Suprapubic skin (tissue), 4 donors: ENCODE data around the gene PNP. TPM values are rescaled to one million over a fixed set of nuclear protein-coding genes. Genes with fewer than 3 reads are reported as not detected.
"Not testable (repeated sequence)": the region's sequence is repeated elsewhere in the genome, so short reads cannot be mapped to it uniquely, and the experiment has no call there.

Experiments
- DNase-seq, 2 donors: peaks; one replicate each; pipeline ENCODE4 v3.0.0-alpha.2; 2019; ENCODE audit warnings: low spot score in 2 of 2
- H3K27ac ChIP-seq: fragments of 200-600 bp; sonication (generic); one replicate; pipeline ENCODE4 v1.5.1; 2019
- H3K27me3 ChIP-seq: fragments of 200-600 bp; sonication (generic); one replicate; pipeline ENCODE4 v1.5.1; 2019
- H3K36me3 ChIP-seq: fragments of 200-600 bp; sonication (generic); one replicate; pipeline ENCODE4 v1.5.1; 2019
- H3K4me1 ChIP-seq: fragments of 200-600 bp; sonication (generic); one replicate; pipeline ENCODE4 v1.5.1; 2019
- H3K4me3 ChIP-seq: fragments of 200-600 bp; sonication (generic); one replicate; pipeline ENCODE4 v1.5.1; 2019; ENCODE audit warnings: mild to moderate bottlenecking
- H3K9me3 ChIP-seq: fragments of 200-600 bp; sonication (generic); one replicate; pipeline ENCODE4 v1.5.1; 2019
- EP300 ChIP-seq: sonication (generic); formaldehyde crosslinking; IDR thresholded peaks from one replicate; pipeline ENCODE4 v1.6.1; 2017; ENCODE audit warnings: antibody characterized with exemption
- POLR2A ChIP-seq, 2 donors: fragments of 450-650 bp; IDR thresholded peaks; one replicate each; pipeline ENCODE4 v1.6.1; 2017; ENCODE audit warnings: antibody characterized with exemption in 2 of 2, mild to moderate bottlenecking in 2 of 2, moderate library complexity in 2 of 2
- POLR2AphosphoS5 ChIP-seq, 3 donors: sonication (generic); formaldehyde crosslinking; IDR thresholded peaks; one replicate each; pipeline ENCODE4 v1.6.1; 2017; ENCODE audit warnings: antibody characterized with exemption in 3 of 3
- WGBS: methylation state at CpG from one replicate; pipeline ENCODE4 v1.1.5; 2018; 5-methylcytosine and 5-hydroxymethylcytosine counted together
- total RNA-seq, 4 donors: library from RNA; depleted of rRNA; stranded (reverse); fragments of >200 nt; gene quantifications; one replicate each; pipeline ENCODE4 v1.1.0, GENCODE V29; 2016
- TF ChIP-seq, protein P1 (sequence below), 2 donors: fragments of 200-600 bp in 1 of 2; fragments of 450-650 bp in 1 of 2; sonication (generic) in 1 of 2; IDR thresholded peaks; one replicate each; pipeline ENCODE4 v1.5.1; 2016 to 2019; ENCODE audit warnings: antibody characterized with exemption in 2 of 2, mild to moderate bottlenecking in 1 of 2, moderate library complexity in 1 of 2

The PNP gene
- total RNA-seq, 4 donors from 2014 or later = 26.9 to 83.4 (median 52.9) TPM

DNA sequence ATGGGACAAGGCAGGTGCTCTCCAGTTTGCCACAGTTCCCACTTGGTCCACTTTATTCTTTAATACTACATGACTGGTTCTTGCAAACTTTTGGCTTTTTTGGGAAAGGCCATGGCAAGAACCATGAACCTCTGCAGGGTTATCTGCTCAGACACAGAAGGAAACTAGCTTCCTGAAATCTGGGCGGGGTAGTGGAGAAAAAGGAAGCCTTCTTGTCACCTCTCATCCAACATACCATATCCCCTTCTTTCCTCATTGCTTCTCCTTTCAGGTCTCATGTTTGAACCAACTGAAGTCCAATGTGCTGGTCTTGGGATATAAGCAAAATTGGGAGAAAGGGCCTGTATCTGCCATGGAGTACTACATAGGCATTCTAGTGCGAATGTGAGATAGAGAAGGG, 27.7 kb upstream of the PNP start:
- Histone ChIP-seq H3K36me3 (peaks cover 14% of the 10 kb centered on the region), H3K4me1 (peaks cover 2% of the 10 kb centered on the region), H3K4me3 (no peak overlapping the region), H3K27ac (no peak overlapping the region), H3K9me3 (no peaks in the 10 kb centered on the region), H3K27me3 (no peaks in the 10 kb centered on the region)
- WGBS = 88% methylated on average over 2 of the region's 2 CpGs
- DNase-seq = no peak
- TF ChIP-seq POLR2AphosphoS5 (IDR thresholded peaks at IDR 0.05) (no peak), POLR2A (IDR thresholded peaks at IDR 0.05) (no peak), EP300 (no peak)
- TF ChIP-seq, protein P1, sequence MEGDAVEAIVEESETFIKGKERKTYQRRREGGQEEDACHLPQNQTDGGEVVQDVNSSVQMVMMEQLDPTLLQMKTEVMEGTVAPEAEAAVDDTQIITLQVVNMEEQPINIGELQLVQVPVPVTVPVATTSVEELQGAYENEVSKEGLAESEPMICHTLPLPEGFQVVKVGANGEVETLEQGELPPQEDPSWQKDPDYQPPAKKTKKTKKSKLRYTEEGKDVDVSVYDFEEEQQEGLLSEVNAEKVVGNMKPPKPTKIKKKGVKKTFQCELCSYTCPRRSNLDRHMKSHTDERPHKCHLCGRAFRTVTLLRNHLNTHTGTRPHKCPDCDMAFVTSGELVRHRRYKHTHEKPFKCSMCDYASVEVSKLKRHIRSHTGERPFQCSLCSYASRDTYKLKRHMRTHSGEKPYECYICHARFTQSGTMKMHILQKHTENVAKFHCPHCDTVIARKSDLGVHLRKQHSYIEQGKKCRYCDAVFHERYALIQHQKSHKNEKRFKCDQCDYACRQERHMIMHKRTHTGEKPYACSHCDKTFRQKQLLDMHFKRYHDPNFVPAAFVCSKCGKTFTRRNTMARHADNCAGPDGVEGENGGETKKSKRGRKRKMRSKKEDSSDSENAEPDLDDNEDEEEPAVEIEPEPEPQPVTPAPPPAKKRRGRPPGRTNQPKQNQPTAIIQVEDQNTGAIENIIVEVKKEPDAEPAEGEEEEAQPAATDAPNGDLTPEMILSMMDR (IDR thresholded peaks at IDR 0.05) = no peak

DNA sequence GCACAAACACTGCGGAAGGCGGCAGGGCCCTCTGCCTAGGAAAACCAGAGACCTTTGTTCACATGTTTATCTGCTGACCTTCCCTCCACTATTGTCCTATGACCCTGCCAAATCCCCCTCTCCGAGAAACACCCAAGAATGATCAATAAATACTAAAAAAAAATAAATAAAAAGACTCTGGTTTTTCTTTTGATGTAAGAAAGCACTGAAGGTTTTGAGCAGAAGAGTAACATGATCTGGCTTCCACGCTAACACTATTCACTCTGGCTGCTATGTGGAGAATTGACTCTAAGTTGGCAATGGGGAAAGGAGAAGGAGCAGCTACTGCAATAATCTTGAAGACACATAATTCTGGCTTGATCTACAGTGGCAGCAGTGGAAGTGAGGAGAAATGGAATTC, 25.6 kb upstream of the PNP start:
- not testable (repeated sequence) for H3K4me1 ChIP-seq, H3K27ac ChIP-seq, H3K9me3 ChIP-seq, DNase-seq, H3K27me3 ChIP-seq, H3K4me3 ChIP-seq
- WGBS = 62% methylated on average over 4 of the region's 4 CpGs
- H3K36me3 ChIP-seq = peaks cover 36% of the 10 kb centered on the region

DNA sequence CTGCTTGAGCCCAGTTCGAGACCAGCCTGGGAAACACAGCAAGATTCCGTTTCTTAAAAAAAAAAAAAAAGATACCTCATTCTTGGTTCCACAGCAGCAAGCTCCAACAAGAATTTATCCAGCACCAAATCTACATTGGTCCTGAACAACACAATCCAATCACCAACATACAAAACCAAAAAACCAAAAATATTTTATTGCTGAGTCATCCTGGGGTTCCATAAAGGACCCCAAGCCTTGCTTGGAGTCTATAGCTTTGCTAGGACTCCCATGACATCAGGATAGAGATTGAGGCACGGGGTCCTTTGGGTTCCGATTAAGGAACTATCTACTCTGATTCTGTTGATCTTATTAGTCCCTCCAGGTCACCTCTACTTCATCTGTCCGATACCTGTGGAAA, 22.3 kb upstream of the PNP start:
- no peaks in the 10 kb centered on the region for H3K27me3 ChIP-seq
- no peaks in the 10 kb centered on the region for H3K9me3 ChIP-seq
- no peak overlapping the region for H3K27ac ChIP-seq
- H3K4me1 ChIP-seq = no peaks in the 10 kb centered on the region
- H3K4me3 ChIP-seq = no peak overlapping the region
- TF ChIP-seq EP300 = no peak
- no peak for TF ChIP-seq POLR2AphosphoS5 (IDR thresholded peaks at IDR 0.05)
- TF ChIP-seq, protein P1 (IDR thresholded peaks at IDR 0.05) = no peak
- no peak for TF ChIP-seq POLR2A (IDR thresholded peaks at IDR 0.05)
- peak in 1 of 2 donors; percentile 5 for DNase-seq
- WGBS = 96% methylated on average over 5 of the region's 5 CpGs
- peaks cover 68% of the 10 kb centered on the region for H3K36me3 ChIP-seq

DNA sequence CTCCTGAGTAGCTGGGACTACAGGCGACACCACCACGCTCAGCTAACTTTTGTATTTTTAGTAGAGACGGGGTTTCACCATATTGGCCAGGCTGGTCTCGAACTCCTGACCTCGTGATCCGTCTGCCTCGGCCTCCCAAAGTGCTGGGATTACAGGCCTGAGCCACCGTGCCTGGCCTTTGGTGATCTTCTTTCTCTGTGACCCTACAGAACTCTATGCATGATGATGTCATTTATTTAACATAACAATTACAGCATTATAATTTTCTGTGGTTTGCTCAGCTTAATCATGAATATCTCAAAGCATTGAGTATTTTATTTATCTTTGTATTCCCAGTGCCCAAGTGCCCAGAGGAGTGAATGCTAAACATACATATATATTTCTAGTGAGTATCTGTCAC, 16.4 kb upstream of the PNP start:
- WGBS = 95% methylated on average over 8 of the region's 8 CpGs
- peak in 1 of 2 donors; percentile 7 for DNase-seq
- Histone ChIP-seq H3K36me3 (peaks cover 57% of the 10 kb centered on the region), H3K4me1 (peaks cover 26% of the 10 kb centered on the region)
- not testable (repeated sequence) for H3K9me3 ChIP-seq, H3K27ac ChIP-seq, H3K4me3 ChIP-seq, H3K27me3 ChIP-seq

DNA sequence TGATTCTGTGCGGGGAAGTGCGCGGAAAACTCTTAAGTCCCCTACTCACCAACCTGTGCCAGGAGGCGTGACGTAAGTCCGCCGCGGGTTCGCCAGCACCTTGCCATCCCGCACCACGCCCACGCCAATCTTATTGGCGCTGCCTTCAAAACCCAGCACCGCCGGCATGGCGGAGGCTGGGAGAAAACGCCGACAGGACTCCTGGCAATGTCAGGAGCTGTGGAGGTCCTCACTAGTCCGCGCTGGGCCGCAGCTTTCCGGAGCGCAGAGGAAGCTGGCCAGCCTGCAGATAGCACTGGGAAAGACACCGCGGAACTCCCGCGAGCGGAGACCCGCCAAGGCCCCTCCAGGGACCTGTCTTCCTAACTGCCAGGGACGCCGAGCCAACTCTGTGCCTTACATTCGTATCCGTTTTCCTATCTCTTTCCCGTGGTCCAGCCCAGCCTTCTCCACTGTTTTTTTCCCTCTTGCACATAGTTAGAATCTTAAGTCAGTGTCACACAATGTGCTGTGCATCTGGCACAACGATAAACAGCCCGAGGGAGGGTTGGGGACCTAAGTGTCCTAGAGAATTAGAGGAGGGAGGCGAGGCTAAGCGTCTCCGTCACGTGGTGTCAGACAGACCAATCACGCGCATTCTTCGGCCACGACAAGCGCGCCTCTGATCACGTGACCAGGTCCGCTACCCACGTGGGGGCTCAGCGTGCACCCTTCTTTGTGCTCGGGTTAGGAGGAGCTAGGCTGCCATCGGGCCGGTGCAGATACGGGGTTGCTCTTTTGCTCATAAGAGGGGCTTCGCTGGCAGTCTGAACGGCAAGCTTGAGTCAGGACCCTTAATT, 14.5 kb upstream of the PNP start, which contains the start of the genes APEX1 and OSGEP:
TSS of gene APEX1 (plus strand) at position 711 of the 839 bp plus-strand sequence. CDS start 420 bp downstream, outside the sequence.
TSS of gene OSGEP (minus strand) at position 297 of the 839 bp plus-strand sequence. CDS start at position 168, 129 bp downstream.
- Histone ChIP-seq H3K9me3 (no peaks in the 10 kb centered on the region), H3K27me3 (no peaks in the 10 kb centered on the region), H3K36me3 (peaks cover 52% of the 10 kb centered on the region), H3K4me1 (peaks cover 27% of the 10 kb centered on the region), H3K27ac (peak within 1 kb of the TSS; percentile 92), H3K4me3 (peak within 1 kb of the TSS; percentile 57)
- peak; percentile 53 to 81 (median 61) for TF ChIP-seq POLR2AphosphoS5 (IDR thresholded peaks at IDR 0.05)
- TF ChIP-seq POLR2A (IDR thresholded peaks at IDR 0.05) = peak; percentile 20 to 69
- no peak for TF ChIP-seq EP300
- peak; percentile 100 for DNase-seq
- WGBS = 0% methylated on average over 26 of the region's 56 CpGs

DNA sequence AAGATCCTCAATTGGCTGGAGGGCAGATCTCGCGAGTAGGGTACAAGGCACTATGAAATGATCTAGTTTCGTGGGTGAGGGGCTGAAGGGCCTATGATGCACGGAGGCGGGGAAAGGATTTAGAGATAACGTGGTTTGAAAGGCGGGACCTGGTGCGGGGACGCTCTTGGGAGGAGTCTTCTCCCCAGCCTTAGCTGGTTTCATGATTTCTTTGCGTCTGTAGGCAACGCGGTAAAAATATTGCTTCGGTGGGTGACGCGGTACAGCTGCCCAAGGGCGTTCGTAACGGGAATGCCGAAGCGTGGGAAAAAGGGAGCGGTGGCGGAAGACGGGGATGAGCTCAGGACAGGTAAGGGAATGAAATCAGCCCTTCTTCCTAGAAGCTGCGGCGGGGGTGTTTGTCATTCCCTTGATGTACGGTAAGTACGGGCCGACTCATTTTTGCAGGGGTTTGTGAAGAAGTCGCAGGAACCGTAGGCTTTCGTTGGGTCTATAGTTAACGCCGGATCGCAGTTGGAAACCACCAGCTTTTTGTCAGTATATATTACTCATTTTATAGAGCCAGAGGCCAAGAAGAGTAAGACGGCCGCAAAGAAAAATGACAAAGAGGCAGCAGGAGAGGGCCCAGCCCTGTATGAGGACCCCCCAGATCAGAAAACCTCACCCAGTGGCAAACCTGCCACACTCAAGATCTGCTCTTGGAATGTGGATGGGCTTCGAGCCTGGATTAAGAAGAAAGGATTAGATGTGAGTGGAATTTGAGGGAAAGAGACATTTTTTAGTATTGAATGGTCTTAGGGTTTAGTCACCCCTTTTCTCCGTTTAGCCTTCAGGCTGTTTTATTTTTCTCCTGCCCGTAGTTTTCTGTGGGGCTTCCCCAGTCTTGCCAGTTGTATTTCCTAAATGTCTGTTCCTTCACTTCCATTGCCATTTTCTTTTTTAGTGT, 13.6 kb upstream of the PNP start:
- 1% methylated on average over 39 of the region's 39 CpGs for WGBS
- peaks cover 43% of the 10 kb centered on the region for H3K36me3 ChIP-seq
- no peaks in the 10 kb centered on the region for H3K9me3 ChIP-seq
- peak in 1 of 2 donors; percentile 78 for DNase-seq
- H3K27ac ChIP-seq = peak overlapping the region; percentile 92
- H3K4me3 ChIP-seq = peak overlapping the region; percentile 57
- H3K4me1 ChIP-seq = peaks cover 35% of the 10 kb centered on the region
- TF ChIP-seq, protein P1 (IDR thresholded peaks at IDR 0.05) = no peak
- TF ChIP-seq POLR2A (IDR thresholded peaks at IDR 0.05) (no peak), EP300 (no peak), POLR2AphosphoS5 (IDR thresholded peaks at IDR 0.05) (no peak)
- H3K27me3 ChIP-seq = no peaks in the 10 kb centered on the region
